ENCODE data around the gene KRTAP17-1.

GRCh38 chr17:41340934-41341861 lies 25.7 kb upstream of the KRTAP17-1 start:
- TF ChIP-seq MAZ (IDR thresholded peaks at IDR 0.05; ENCODE audit: borderline replicate concordance, low read depth, low read length) (no peak), CTCF (conservative IDR thresholded peaks at IDR 0.05; ENCODE audit: low read depth, low read length) (no peak), USF2 (IDR thresholded peaks at IDR 0.05; ENCODE audit: low read depth, low read length) (no peak), POLR2A (IDR thresholded peaks at IDR 0.05; ENCODE audit: low read depth, low read length) (no peak), RAD21 (IDR thresholded peaks at IDR 0.05; ENCODE audit: low read length) (no peak), MXI1 (IDR thresholded peaks at IDR 0.05; ENCODE audit: borderline replicate concordance, low read depth, low read length) (no peak), RCOR1 (IDR thresholded peaks at IDR 0.05; ENCODE audit: insufficient replicate concordance, low read length) (no peak), ELK1 (IDR thresholded peaks at IDR 0.05; ENCODE audit: borderline replicate concordance, low read depth, low read length) (no peak), BHLHE40 (IDR thresholded peaks at IDR 0.05; ENCODE audit: low read depth, low read length) (no peak), MAFK (IDR thresholded peaks at IDR 0.05; ENCODE audit: low read depth, low read length) (no peak), RFX5 (IDR thresholded peaks at IDR 0.05; ENCODE audit: low read depth, low read length) (no peak), CHD1 (IDR thresholded peaks at IDR 0.05; ENCODE audit: low read depth, low read length) (no peak)
